ENCODE data around the gene NCCRP1.

Gene NCCRP1

DNA sequence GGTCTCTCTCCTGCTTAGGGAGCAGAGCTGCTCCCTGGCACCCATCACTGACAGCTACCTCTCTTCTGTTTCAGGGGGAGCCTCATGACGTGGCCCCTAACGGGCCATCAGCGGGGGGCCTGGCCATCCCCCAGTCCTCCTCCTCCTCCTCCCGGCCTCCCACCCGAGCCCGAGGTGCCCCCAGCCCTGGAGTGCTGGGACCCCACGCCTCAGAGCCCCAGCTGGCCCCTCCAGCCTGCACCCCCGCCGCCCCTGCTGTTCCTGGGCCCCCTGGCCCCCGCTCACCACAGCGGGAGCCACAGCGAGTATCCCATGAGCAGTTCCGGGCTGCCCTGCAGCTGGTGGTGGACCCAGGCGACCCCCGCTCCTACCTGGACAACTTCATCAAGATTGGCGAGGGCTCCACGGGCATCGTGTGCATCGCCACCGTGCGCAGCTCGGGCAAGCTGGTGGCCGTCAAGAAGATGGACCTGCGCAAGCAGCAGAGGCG lies 23.2 kb upstream of the NCCRP1 start:
- TF ChIP-seq EZH2phosphoT487 (IDR thresholded peaks at IDR 0.05; ENCODE audit: borderline replicate concordance) (no peak), CTCF (conservative IDR thresholded peaks at IDR 0.05; ENCODE audit: low read length) (no peak)
- no peak overlapping the region for H3K9ac ChIP-seq (ENCODE audit: low read depth, low read length, poor library complexity, severe bottlenecking)
- H3K36me3 ChIP-seq (ENCODE audit: insufficient read depth, low read length), result peaks cover 62% of the 10 kb centered on the region; the same call in 1 of the 2 replicates

DNA sequence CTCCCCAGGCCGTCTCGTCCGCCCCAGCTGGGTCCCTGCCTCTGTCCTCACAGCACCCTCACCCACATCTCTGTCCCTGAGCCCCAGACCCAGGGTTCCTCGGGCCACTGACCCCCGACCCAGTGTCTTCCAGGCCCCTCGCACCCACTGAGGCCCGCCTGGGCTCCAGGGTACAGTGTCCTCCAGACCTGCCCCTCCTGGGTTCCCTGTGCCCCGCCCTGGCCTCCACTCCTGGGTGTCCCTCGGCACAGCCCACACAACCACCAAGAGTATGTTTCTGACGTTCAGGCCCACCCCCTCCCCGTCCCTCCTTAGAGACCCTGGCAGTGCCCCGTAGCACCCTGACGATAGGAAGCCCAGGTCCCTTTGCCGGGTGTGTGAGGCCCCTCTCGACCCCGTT lies 22.6 kb upstream of the NCCRP1 start:
- H3K9me3 ChIP-seq (ENCODE audit: insufficient read depth, low read depth, low read length), result no peaks in the 10 kb centered on the region
- no peaks in the 10 kb centered on the region for H3F3A ChIP-seq (ENCODE audit: low read depth)
- H3K36me3 ChIP-seq (ENCODE audit: insufficient read depth, low read length), result peaks cover 67% of the 10 kb centered on the region; the same call in 1 of the 2 replicates
- no peaks in the 10 kb centered on the region for H3K9me2 ChIP-seq (replicated peaks; ENCODE audit: low read depth, low read length)
- H3K4me3 ChIP-seq (ENCODE audit: low read length, poor library complexity, severe bottlenecking), result no peak overlapping the region
- no peaks in the 10 kb centered on the region for H3K4me1 ChIP-seq (ENCODE audit: insufficient read depth, low read length, poor library complexity, severe bottlenecking)
- no peak overlapping the region for H2AFZ ChIP-seq (ENCODE audit: low read length)
- no peaks in the 10 kb centered on the region for H4K20me1 ChIP-seq (ENCODE audit: insufficient read depth, low read length, poor library complexity, severe bottlenecking)
- H3K79me2 ChIP-seq (ENCODE audit: insufficient read depth, low read length), result no peaks in the 10 kb centered on the region
- H3K9ac ChIP-seq (ENCODE audit: low read depth, low read length, poor library complexity, severe bottlenecking), result no peak overlapping the region
- H3K4me2 ChIP-seq (ENCODE audit: low read depth, low read length, poor library complexity, severe bottlenecking), result no peak overlapping the region
- TF ChIP-seq CTCF (conservative IDR thresholded peaks at IDR 0.05; ENCODE audit: low read length), result no peak
- no peak for TF ChIP-seq EZH2phosphoT487 (IDR thresholded peaks at IDR 0.05; ENCODE audit: borderline replicate concordance)
- H3K27me3 ChIP-seq (ENCODE audit: insufficient read depth, low read length, poor library complexity, severe bottlenecking), result no peaks in the 10 kb centered on the region

More for the DNA sequence above, 23.2 kb upstream of the NCCRP1 start:
- Histone ChIP-seq H3F3A (ENCODE audit: low read depth) (no peaks in the 10 kb centered on the region), H3K27me3 (ENCODE audit: insufficient read depth, low read length, poor library complexity, severe bottlenecking) (no peaks in the 10 kb centered on the region), H2AFZ (ENCODE audit: low read length) (no peak overlapping the region), H3K9me3 (ENCODE audit: insufficient read depth, low read depth, low read length) (no peaks in the 10 kb centered on the region), H4K20me1 (ENCODE audit: insufficient read depth, low read length, poor library complexity, severe bottlenecking) (no peaks in the 10 kb centered on the region), H3K4me1 (ENCODE audit: insufficient read depth, low read length, poor library complexity, severe bottlenecking) (no peaks in the 10 kb centered on the region), H3K79me2 (ENCODE audit: insufficient read depth, low read length) (no peaks in the 10 kb centered on the region), H3K4me2 (ENCODE audit: low read depth, low read length, poor library complexity, severe bottlenecking) (no peak overlapping the region), H3K9me2 (replicated peaks; ENCODE audit: low read depth, low read length) (no peaks in the 10 kb centered on the region), H3K4me3 (ENCODE audit: low read length, poor library complexity, severe bottlenecking) (no peak overlapping the region)

GRCh38 chr19:39174558-39175544 lies 21.9 kb upstream of the NCCRP1 start:
- H3K9ac ChIP-seq (ENCODE audit: low read depth, low read length, poor library complexity, severe bottlenecking), result no peak overlapping the region
- H3F3A ChIP-seq (ENCODE audit: low read depth), result no peaks in the 10 kb centered on the region
- peaks cover 69% of the 10 kb centered on the region; the same call in 1 of the 2 replicates for H3K36me3 ChIP-seq (ENCODE audit: insufficient read depth, low read length)
- no peaks in the 10 kb centered on the region for H4K20me1 ChIP-seq (ENCODE audit: insufficient read depth, low read length, poor library complexity, severe bottlenecking)
- H3K4me2 ChIP-seq (ENCODE audit: low read depth, low read length, poor library complexity, severe bottlenecking), result no peak overlapping the region
- H3K27me3 ChIP-seq (ENCODE audit: insufficient read depth, low read length, poor library complexity, severe bottlenecking), result no peaks in the 10 kb centered on the region
- H3K9me3 ChIP-seq (ENCODE audit: insufficient read depth, low read depth, low read length), result no peaks in the 10 kb centered on the region
- H3K79me2 ChIP-seq (ENCODE audit: insufficient read depth, low read length), result no peaks in the 10 kb centered on the region
- no peak overlapping the region for H2AFZ ChIP-seq (ENCODE audit: low read length)
- no peak for TF ChIP-seq EZH2phosphoT487 (IDR thresholded peaks at IDR 0.05; ENCODE audit: borderline replicate concordance)
- TF ChIP-seq CTCF (conservative IDR thresholded peaks at IDR 0.05; ENCODE audit: low read length), result no peak
- H3K9me2 ChIP-seq (replicated peaks; ENCODE audit: low read depth, low read length), result no peaks in the 10 kb centered on the region
- no peaks in the 10 kb centered on the region for H3K4me1 ChIP-seq (ENCODE audit: insufficient read depth, low read length, poor library complexity, severe bottlenecking)
- no peak overlapping the region for H3K4me3 ChIP-seq (ENCODE audit: low read length, poor library complexity, severe bottlenecking)

Measured in Loucy (cell line).